ENCODE results near the gene SDF4. TPM values are rescaled to one million over a fixed set of nuclear protein-coding genes. Genes with fewer than 3 reads are reported as not detected.
A peak's percentile ranks its signal among the peaks of the same experiment; 100 is the strongest.

The SDF4 gene
- total RNA-seq, 2 donors from 2014 or later = 202 to 325 TPM

- peaks cover 29% of the 10 kb centered on the region for H3K36me3 ChIP-seq
- intact Hi-C loops (cut with DNase I) = loop anchor here (10.0 kb wide), 1 partner anchor 49 kb away; the partner anchor contains the start of gene TTLL10
- no peaks in the 10 kb centered on the region for H3K9me3 ChIP-seq
- no peak overlapping the region for H3K27ac ChIP-seq
- H3K27me3 ChIP-seq = no peaks in the 10 kb centered on the region
- no peak overlapping the region for H3K4me3 ChIP-seq
- no peak for TF ChIP-seq CTCF (IDR thresholded peaks at IDR 0.05)
- no peak for DNase-seq
- peaks cover 6% of the 10 kb centered on the region for H3K4me1 ChIP-seq
- H3K9ac ChIP-seq (ENCODE audit: low read depth in 2 of 2, low read length in 2 of 2) = no peak overlapping the region
These were observed 8.5 kb downstream of the SDF4 start for GRCh38 chr1:1223321-1223720.

- intact Hi-C loops (cut with DNase I) = loop anchor here (10.0 kb wide), 1 partner anchor 48 kb away; the partner anchor contains the start of gene TTLL10
- TF ChIP-seq CTCF (IDR thresholded peaks at IDR 0.05) = no peak
- Histone ChIP-seq H3K27me3 (no peaks in the 10 kb centered on the region), H3K9me3 (no peaks in the 10 kb centered on the region), H3K4me1 (peaks cover 6% of the 10 kb centered on the region), H3K36me3 (peaks cover 29% of the 10 kb centered on the region), H3K4me3 (no peak overlapping the region), H3K9ac (ENCODE audit: low read depth in 2 of 2, low read length in 2 of 2) (no peak overlapping the region), H3K27ac (no peak overlapping the region)
- DNase-seq = no peak
These were observed 9.1 kb downstream of the SDF4 start for GRCh38 chr1:1222575-1223225.

GRCh38 chr1:1221887-1222574, 9.8 kb downstream of the SDF4 start:
- Histone ChIP-seq H3K27me3 (no peaks in the 10 kb centered on the region), H3K9ac (ENCODE audit: low read depth in 2 of 2, low read length in 2 of 2) (no peak overlapping the region), H3K36me3 (peaks cover 31% of the 10 kb centered on the region), H3K9me3 (no peaks in the 10 kb centered on the region), H3K4me3 (no peak overlapping the region), H3K27ac (no peak overlapping the region), H3K4me1 (peaks cover 6% of the 10 kb centered on the region)
- peak; percentile 67 for DNase-seq
- TF ChIP-seq CTCF (IDR thresholded peaks at IDR 0.05) = no peak
- intact Hi-C loops (cut with DNase I) = loop anchor here (10.0 kb wide), 1 partner anchor 47 kb away; the partner anchor contains the start of gene TTLL10

- no peak for TF ChIP-seq CTCF (IDR thresholded peaks at IDR 0.05)
- Histone ChIP-seq H3K9ac (ENCODE audit: low read depth in 2 of 2, low read length in 2 of 2) (no peak overlapping the region), H3K27me3 (no peaks in the 10 kb centered on the region)
These were observed 11.6 kb downstream of the SDF4 start for GRCh38 chr1:1220197-1220596.

GRCh38 chr1:1219341-1219740, 12.5 kb downstream of the SDF4 start:
- Histone ChIP-seq H3K36me3 (peaks cover 31% of the 10 kb centered on the region), H3K27me3 (no peaks in the 10 kb centered on the region), H3K4me3 (no peak overlapping the region), H3K27ac (no peak overlapping the region), H3K9ac (ENCODE audit: low read depth in 2 of 2, low read length in 2 of 2) (no peak overlapping the region), H3K9me3 (no peaks in the 10 kb centered on the region), H3K4me1 (peaks cover 6% of the 10 kb centered on the region)
- intact Hi-C loops (cut with DNase I) = no loop called here
- TF ChIP-seq CTCF (IDR thresholded peaks at IDR 0.05) = no peak
- DNase-seq = no peak

More at GRCh38 chr1:1220197-1220596, 11.6 kb downstream of the SDF4 start:
- Histone ChIP-seq H3K9me3 (no peaks in the 10 kb centered on the region), H3K36me3 (peaks cover 31% of the 10 kb centered on the region), H3K4me1 (peaks cover 6% of the 10 kb centered on the region), H3K27ac (no peak overlapping the region), H3K4me3 (no peak overlapping the region)
- DNase-seq = no peak
- intact Hi-C loops (cut with DNase I) = loop anchor here (10.0 kb wide), 1 partner anchor 45 kb away; the partner anchor contains the start of gene TTLL10
